CD1c-positive myeloid dendritic cell (primary cell): ENCODE data around the gene OR4F15.
"Not testable (repeated sequence)": the region's sequence is repeated elsewhere in the genome, so short reads cannot be mapped to it uniquely, and the experiment has no call there.

Source experiments
- DNase-seq: peaks from one replicate; pipeline ENCODE4 v3.0.0-alpha.2; 2016; ENCODE audit errors: extremely low spot score

The OR4F15 gene

DNA sequence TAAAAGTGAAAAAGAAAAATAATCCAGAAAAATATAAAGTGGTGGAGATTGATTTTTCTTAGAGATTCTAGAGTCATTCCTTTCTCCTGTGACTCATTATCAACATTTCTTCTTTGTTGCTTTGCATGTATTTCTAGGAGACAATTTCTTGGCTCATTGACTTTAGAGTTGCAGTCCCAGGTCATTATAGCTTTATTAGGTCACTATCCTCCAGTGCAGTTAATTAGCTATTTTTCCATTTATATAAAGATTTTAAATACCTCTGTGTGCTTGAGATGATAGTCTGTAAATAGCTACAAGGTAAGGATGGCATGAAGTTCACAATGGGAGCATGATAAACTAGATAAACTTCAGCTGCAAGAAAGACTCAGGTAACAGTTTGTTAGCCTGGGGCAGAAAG is at the start of gene OR4F15:
TSS of gene OR4F15 (plus strand) at position 301 of the 400 bp plus-strand sequence. CDS start 5,985 bp downstream, outside the sequence.
- DNase-seq = no peak

DNA sequence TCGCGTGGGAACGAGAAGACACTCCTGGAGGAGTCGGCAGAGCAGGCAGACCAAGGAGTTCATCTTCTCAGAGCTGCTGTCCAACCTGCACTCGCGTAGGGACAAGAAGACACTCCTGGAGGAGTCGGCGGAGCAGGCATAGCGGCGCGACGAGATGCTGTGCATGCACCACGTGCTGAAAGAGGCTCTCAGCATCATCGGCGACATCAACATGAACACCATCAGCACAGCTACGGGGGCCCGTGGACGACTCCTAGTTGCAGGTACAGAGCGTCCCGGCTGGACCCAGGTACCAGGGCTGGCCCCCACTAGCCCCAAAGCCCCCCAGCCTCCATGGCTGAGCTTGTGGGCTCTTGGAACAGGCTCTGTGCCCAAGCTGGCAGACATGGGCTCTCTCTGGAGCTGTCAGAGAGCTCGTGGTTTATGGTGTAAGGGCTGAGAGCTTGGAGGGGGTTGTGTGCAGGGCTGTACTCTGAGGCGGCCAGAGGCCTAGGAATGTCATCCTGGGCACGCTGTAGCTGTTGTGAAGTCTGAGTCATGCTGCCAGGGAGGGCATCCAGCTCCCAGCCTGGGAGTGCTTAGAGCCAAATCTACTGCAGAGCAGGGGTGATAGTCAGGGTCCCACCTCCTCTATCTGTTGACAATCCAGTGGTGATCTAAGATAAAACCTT is 47.2 kb upstream of the OR4F15 start:
- not testable (repeated sequence) for DNase-seq

DNA sequence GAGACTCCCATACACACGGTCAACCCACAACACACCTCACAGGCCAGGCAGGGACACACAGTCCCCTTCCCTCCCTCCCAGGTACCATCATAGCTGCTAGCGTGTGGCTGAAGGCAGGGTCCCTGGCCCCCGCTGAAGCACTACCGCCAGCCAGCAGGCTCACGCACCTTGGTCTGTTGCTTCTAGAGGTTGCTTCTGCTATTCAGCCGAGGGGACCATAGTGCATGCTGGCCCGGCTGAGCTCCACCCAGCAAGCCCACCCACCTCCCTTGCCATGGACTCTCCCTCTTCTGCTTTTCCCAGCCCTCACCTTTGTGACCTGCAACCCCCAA is 46.7 kb upstream of the OR4F15 start:
- DNase-seq = not testable (repeated sequence)

DNA sequence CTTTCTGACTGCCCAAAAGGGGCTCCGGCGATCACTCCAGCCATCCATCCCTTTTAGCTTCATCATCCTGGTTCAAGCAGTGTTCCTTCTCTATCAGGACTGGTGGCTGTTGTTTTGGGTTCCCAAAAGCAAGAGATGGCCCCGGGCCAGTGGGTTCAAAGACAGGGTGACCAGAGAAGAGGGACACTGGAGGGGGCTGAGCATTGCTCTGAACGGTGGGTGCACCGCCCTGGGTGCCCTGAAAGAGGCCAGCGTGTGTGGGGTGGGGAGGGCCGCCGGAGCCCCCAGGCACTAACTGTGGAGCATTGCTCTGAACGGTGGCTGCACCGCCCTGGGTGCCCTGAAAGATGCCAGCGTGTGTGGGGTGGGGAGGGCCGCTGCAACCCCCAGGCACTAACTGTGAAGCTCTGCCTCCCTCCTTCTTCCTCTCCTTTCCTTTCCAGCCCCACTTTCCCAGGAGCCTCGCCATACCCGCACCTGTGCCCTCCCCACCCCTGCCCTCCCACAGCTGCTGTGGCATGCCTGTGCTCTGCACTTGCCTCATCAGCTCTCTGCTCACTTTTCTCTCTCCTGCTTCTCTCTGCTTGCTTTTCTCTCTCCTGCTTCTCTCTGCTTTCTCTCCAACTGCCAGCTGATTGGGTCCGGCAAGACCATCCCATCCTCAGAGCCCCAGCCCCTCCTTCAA is 46.1 kb upstream of the OR4F15 start:
- no peak for DNase-seq

GRCh38 chr15:101767083-101767640 is 44.8 kb upstream of the OR4F15 start:
- DNase-seq = not testable (repeated sequence)

- DNase-seq = no peak
Measured at GRCh38 chr15:101772921-101773320, 39.1 kb upstream of the OR4F15 start.

- DNase-seq = no peak
Measured at GRCh38 chr15:101773496-101774100, 38.4 kb upstream of the OR4F15 start.

GRCh38 chr15:101775136-101775535 is 36.9 kb upstream of the OR4F15 start:
- no peak for DNase-seq

DNA sequence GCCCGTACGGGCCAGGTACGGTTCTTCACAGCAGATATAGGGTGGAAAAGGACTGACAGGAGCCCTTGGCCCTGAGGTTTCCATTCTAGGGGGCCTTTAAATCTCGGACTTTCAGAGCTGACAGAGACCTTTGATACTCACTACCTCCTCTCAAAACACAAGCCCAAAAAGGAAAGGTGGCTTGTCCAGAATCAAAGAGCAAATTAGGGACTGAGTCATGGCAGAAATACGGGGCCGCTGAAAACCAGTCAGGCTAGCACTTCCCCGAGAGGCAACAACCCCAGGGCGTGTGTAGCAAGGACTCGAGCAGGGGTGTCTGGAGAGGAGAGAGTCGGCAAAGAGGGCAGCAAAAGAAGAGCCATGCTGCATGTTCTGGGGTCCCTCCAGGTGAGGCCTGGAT is 33.4 kb upstream of the OR4F15 start:
- DNase-seq = not testable (repeated sequence)

- not testable (repeated sequence) for DNase-seq
Measured at GRCh38 chr15:101780225-101780624, 31.8 kb upstream of the OR4F15 start.

DNA sequence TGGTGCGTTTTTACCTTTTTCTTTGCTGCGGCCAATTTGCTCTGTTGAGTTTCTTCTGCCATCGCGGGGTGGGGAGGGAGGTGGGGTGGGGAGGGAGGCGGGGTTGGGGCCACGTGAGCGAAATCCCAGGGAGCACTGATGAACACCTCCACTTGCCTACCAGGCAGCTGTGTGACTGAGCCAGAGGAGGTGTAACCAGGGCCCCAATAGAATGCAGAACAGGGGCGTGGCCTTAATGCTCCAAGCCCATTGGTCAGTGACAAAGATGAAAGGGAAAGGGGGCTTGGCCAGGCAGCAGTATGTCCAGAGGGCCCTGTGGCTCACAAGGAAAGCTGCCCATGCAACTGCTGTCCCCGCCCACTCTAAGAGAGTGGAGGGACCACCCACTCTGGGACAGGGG is 30.1 kb upstream of the OR4F15 start:
- DNase-seq = no peak

GRCh38 chr15:101784644-101785043 is 27.4 kb upstream of the OR4F15 start:
- no peak for DNase-seq

GRCh38 chr15:101786422-101786821 is 25.6 kb upstream of the OR4F15 start:
- DNase-seq = not testable (repeated sequence)

- DNase-seq = not testable (repeated sequence)
Measured at GRCh38 chr15:101788001-101788400, 24.0 kb upstream of the OR4F15 start.

- DNase-seq = not testable (repeated sequence)
Measured at GRCh38 chr15:101788503-101789269, 23.3 kb upstream of the OR4F15 start.

- DNase-seq = not testable (repeated sequence)
Measured at GRCh38 chr15:101790748-101791147, 21.3 kb upstream of the OR4F15 start.

DNA sequence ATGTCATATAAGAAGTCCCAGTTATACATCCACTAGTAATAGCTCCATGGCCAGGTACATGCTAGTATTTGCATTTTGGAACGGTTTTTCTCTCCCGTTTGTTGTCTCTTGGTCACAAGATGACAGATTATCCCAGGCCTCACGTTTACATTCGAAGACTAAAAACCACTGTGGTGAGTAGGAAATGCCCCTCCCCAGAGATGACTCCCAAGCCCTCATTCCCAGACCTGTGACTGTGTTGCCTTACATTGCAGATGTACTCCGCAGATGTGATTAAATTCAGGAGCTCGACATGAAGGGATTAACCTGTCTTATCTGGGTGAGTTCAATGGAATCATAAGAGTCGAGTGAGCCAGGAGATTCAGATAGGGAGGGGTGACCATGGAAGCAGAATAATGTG is 18.0 kb upstream of the OR4F15 start:
- not testable (repeated sequence) for DNase-seq

- no peak for DNase-seq
Measured at GRCh38 chr15:101795455-101795854, 16.5 kb upstream of the OR4F15 start.

DNA sequence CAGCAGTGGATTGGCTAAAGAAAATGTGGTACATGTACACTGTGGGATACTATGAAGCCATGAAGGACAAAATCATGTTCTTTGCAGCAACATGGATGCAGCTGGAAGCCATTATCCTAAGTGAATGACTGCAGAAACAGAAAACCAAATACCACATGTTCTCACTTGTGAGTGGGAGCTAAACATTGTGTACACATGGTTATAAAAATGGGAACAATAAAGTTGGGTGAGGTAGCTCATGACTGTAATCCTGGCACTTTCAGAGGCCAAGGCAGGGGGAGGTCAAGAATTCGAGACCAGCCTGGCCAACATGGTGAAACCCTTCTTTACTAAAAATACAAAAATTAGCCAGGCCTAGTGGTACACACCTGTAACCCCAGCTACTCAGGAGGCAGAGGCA is 12.3 kb upstream of the OR4F15 start:
- DNase-seq = no peak

GRCh38 chr15:101801048-101801447 is 11.0 kb upstream of the OR4F15 start:
- no peak for DNase-seq

DNA sequence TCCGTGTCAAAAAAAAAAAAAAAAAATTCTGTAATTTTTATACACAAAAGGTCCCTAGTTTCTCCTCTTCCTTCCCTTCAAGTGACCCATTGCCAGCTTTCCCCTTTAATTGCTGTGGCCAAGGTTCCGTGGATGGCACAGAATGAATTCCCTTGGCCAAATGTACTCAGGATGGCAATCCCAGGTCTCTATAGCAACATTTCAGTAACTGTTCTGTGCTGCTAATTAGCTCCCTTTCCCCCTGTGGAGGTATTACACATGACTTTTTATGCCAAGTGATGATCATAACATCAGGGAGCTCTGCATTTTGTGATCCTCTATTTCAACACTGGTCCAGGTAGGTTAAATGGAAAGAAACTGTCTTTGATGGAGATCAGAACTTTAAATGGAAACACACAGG is 8.8 kb upstream of the OR4F15 start, which contains the start of gene OR4F6:
TSS of gene OR4F6 (plus strand) at position 301 of the 400 bp plus-strand sequence. CDS start 2,211 bp downstream, outside the sequence.
- no peak for DNase-seq

DNA sequence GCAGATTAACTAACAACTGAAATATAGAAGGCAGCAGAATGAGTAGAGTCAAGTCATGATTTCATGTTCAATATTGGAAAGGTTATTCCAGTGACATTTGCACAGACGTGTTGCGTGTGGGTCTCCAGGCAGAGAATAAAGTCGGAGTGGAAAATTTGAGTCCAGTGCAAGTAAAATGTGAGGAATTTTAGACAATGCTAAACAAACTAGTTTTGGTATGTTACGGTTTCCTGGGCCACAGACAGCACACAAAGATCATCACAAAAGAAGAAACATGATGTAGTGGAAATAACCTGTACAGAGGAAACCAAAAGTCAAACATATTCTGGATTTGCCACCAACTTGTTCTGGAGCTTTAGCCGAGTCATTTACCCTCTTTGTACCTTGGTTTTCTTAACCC is 8.3 kb upstream of the OR4F15 start:
- DNase-seq = no peak
